Naive thymus-derived CD4-positive, alpha-beta T cell (primary cell): ENCODE results near the gene QRFP. TPM values are rescaled to one million over a fixed set of nuclear protein-coding genes. Genes with fewer than 3 reads are reported as not detected.

Source experiments
- ATAC-seq: fragments of 150-1000 bp; cut with Tn5 transposase; 2 replicates; pipeline ENCODE4 v1.10.0; 2021; ENCODE audit warnings: mild to moderate bottlenecking, moderate library complexity
- CTCF ChIA-PET: fragments of 350-600 bp; sonication (Branson Sonifier 250); formaldehyde crosslinking; loops from one replicate; lab custom pipeline; 2021; ENCODE audit warnings: antibody characterized with exemption; lab: Charles Lee
- POLR2A ChIA-PET: fragments of 350-600 bp; sonication (Branson Sonifier 250); formaldehyde crosslinking; loops from one replicate; lab custom pipeline; 2021; ENCODE audit warnings: antibody characterized with exemption, inconsistent platforms; lab: Charles Lee
- DNase-seq, 9 donors: peaks; one replicate each; pipeline versions ENCODE4 v3.0.0 to v3.0.0-alpha.2; 2020 to 2022; ENCODE audit warnings: mixed read lengths in 1 of 9
- H3K27ac ChIP-seq: one replicate; pipeline ENCODE4 v1.7.0; 2013; ENCODE audit warnings: mild to moderate bottlenecking, low read depth, low read length, moderate library complexity
- H3K27me3 ChIP-seq, 2 donors: one replicate each; pipeline ENCODE4 v1.7.0; 2013; ENCODE audit warnings: low read length in 2 of 2, mild to moderate bottlenecking in 2 of 2, moderate library complexity in 2 of 2; ENCODE audit not compliant: control insufficient read depth in 2 of 2, insufficient read depth in 2 of 2
- H3K36me3 ChIP-seq, 3 experiments: 1 replicate in 2 of 3; 2 replicates in 1 of 3; pipeline ENCODE4 v1.7.0; 2013; ENCODE audit warnings: low read length in 3 of 3, mild to moderate bottlenecking in 3 of 3, moderate library complexity in 1 of 3; ENCODE audit not compliant: insufficient read depth in 3 of 3, control insufficient read depth in 2 of 3
- H3K4me1 ChIP-seq, 2 donors: one replicate each; pipeline ENCODE4 v1.7.0; 2013; ENCODE audit warnings: low read length in 2 of 2, mild to moderate bottlenecking in 2 of 2, moderate library complexity in 1 of 2; ENCODE audit not compliant: control insufficient read depth in 2 of 2, insufficient read depth in 2 of 2
- H3K4me3 ChIP-seq: 2 replicates; pipeline ENCODE4 v1.7.0; 2013; ENCODE audit warnings: mild to moderate bottlenecking, low read length
- H3K9me3 ChIP-seq, 3 experiments: 1 replicate in 2 of 3; 2 replicates in 1 of 3; pipeline ENCODE4 v1.7.0; 2013; ENCODE audit warnings: low read length in 3 of 3; ENCODE audit not compliant: control insufficient read depth in 2 of 3
- H3K27ac Mint-ChIP-seq, 9 donors: one replicate each; pipeline ENCODE4 v1.8.0; 2020 to 2022; ENCODE audit warnings: mixed read lengths in 9 of 9, mild to moderate bottlenecking in 8 of 9, moderate library complexity in 5 of 9, inconsistent platforms in 2 of 9
- H3K27me3 Mint-ChIP-seq, 5 donors: one replicate each; pipeline ENCODE4 v1.8.0; 2021 to 2022; ENCODE audit warnings: mixed read lengths in 5 of 5, mild to moderate bottlenecking in 1 of 5
- H3K36me3 Mint-ChIP-seq, 5 donors: one replicate each; pipeline ENCODE4 v1.8.0; 2020 to 2022; ENCODE audit warnings: mixed read lengths in 5 of 5, mild to moderate bottlenecking in 3 of 5, inconsistent platforms in 1 of 5
- H3K4me1 Mint-ChIP-seq, 7 donors: one replicate each; pipeline ENCODE4 v1.8.0; 2020 to 2022; ENCODE audit warnings: mixed read lengths in 7 of 7, mild to moderate bottlenecking in 3 of 7, inconsistent platforms in 1 of 7
- H3K4me3 Mint-ChIP-seq, 10 donors: one replicate each; pipeline ENCODE4 v1.8.0; 2020 to 2022; ENCODE audit warnings: mild to moderate bottlenecking in 10 of 10, mixed read lengths in 10 of 10, moderate library complexity in 6 of 10, inconsistent platforms in 2 of 10
- H3K9me3 Mint-ChIP-seq, 11 donors: one replicate each; pipeline ENCODE4 v1.8.0; 2020 to 2022; ENCODE audit warnings: mixed read lengths in 11 of 11, mild to moderate bottlenecking in 4 of 11, inconsistent platforms in 1 of 11, moderate library complexity in 1 of 11
- intact Hi-C, 2 donors: fragments of 100-400 bp; cut with micrococcal nuclease; formaldehyde crosslinking; loops; one replicate each; pipeline ENCODE4 v1.15.1; 2023
- polyA plus RNA-seq, 2 donors: library from polyadenylated mRNA; unstranded; fragments of 300-500 nt; fragmentation: Illumina TruSeq; gene quantifications; one replicate each; pipeline ENCODE4 v1.2.3, GENCODE V29; 2021
- total RNA-seq, 6 experiments: library from RNA in 5 of 6; stranded (reverse) in 5 of 6; gene quantifications; 1 replicate in 5 of 6; 2 replicates in 1 of 6; pipeline ENCODE4 v1.2.3 and lab custom pipeline; 2021 to 2026

The QRFP gene
- total and polyA plus RNA-seq, 7 experiments from 2014 or later = not detected

- no peaks in the 10 kb centered on the region for H3K9me3 ChIP-seq
- no peak for ATAC-seq
- intact Hi-C loops = no loop called here
- no peak overlapping the region for H3K27ac Mint-ChIP-seq
- H3K27me3 ChIP-seq = no peaks in the 10 kb centered on the region
- no peak overlapping the region for H3K4me3 Mint-ChIP-seq
- no peaks in the 10 kb centered on the region for H3K9me3 Mint-ChIP-seq
- DNase-seq = no peak
- no peaks in the 10 kb centered on the region for H3K36me3 ChIP-seq
- no peaks in the 10 kb centered on the region for H3K4me1 ChIP-seq
- no peaks in the 10 kb centered on the region for H3K4me1 Mint-ChIP-seq
- CTCF ChIA-PET = no interaction called here
- no peak overlapping the region for H3K27ac ChIP-seq
- POLR2A ChIA-PET = no interaction called here
- H3K36me3 Mint-ChIP-seq = no peaks in the 10 kb centered on the region
- H3K4me3 ChIP-seq = no peak overlapping the region
- peaks cover 0 to 21% (median 0%) of the 10 kb centered on the region in 5 donors for H3K27me3 Mint-ChIP-seq
Measured at GRCh38 chr9:130919559-130920145, 23.0 kb upstream of the QRFP start.

GRCh38 chr9:130918826-130919558 lies 22.4 kb upstream of the QRFP start:
- no peak overlapping the region for H3K27ac ChIP-seq
- CTCF ChIA-PET = no interaction called here
- Mint-ChIP-seq H3K4me1 (no peaks in the 10 kb centered on the region), H3K27me3 (peaks cover 0 to 21% (median 0%) of the 10 kb centered on the region in 5 donors), H3K9me3 (no peaks in the 10 kb centered on the region), H3K36me3 (no peaks in the 10 kb centered on the region), H3K27ac (no peak overlapping the region), H3K4me3 (no peak overlapping the region)
- POLR2A ChIA-PET = no interaction called here
- DNase-seq (no peak), ATAC-seq (no peak)
- H3K27me3 ChIP-seq = no peaks in the 10 kb centered on the region
- no peaks in the 10 kb centered on the region for H3K4me1 ChIP-seq
- intact Hi-C loops = no loop called here
- H3K36me3 ChIP-seq = no peaks in the 10 kb centered on the region
- no peak overlapping the region for H3K4me3 ChIP-seq
- no peaks in the 10 kb centered on the region for H3K9me3 ChIP-seq

GRCh38 chr9:130918101-130918825 lies 21.7 kb upstream of the QRFP start:
- H3K36me3 ChIP-seq = no peaks in the 10 kb centered on the region
- H3K4me3 ChIP-seq = no peak overlapping the region
- intact Hi-C loops = no loop called here
- Mint-ChIP-seq H3K9me3 (no peaks in the 10 kb centered on the region), H3K4me3 (no peak overlapping the region), H3K27me3 (peaks cover 0 to 20% (median 0%) of the 10 kb centered on the region in 5 donors), H3K4me1 (no peaks in the 10 kb centered on the region), H3K27ac (no peak overlapping the region), H3K36me3 (no peaks in the 10 kb centered on the region)
- no peaks in the 10 kb centered on the region for H3K4me1 ChIP-seq
- H3K9me3 ChIP-seq = no peaks in the 10 kb centered on the region
- H3K27ac ChIP-seq = no peak overlapping the region
- H3K27me3 ChIP-seq = no peaks in the 10 kb centered on the region
- no peak for DNase-seq
- POLR2A ChIA-PET = no interaction called here
- CTCF ChIA-PET = no interaction called here
- no peak for ATAC-seq

- DNase-seq (no peak), ATAC-seq (no peak)
- Mint-ChIP-seq H3K27me3 (peaks cover 0 to 11% (median 0%) of the 10 kb centered on the region in 5 donors), H3K27ac (no peak overlapping the region), H3K4me1 (no peaks in the 10 kb centered on the region), H3K9me3 (no peaks in the 10 kb centered on the region), H3K4me3 (no peak overlapping the region), H3K36me3 (no peaks in the 10 kb centered on the region)
- H3K27me3 ChIP-seq = no peaks in the 10 kb centered on the region
- H3K4me1 ChIP-seq = no peaks in the 10 kb centered on the region
- no peaks in the 10 kb centered on the region for H3K9me3 ChIP-seq
- no peaks in the 10 kb centered on the region for H3K36me3 ChIP-seq
- H3K4me3 ChIP-seq = no peak overlapping the region
- ChIA-PET CTCF (no interaction called here), POLR2A (no interaction called here)
- intact Hi-C loops = no loop called here
- H3K27ac ChIP-seq = no peak overlapping the region
Measured at GRCh38 chr9:130917168-130917960, 20.8 kb upstream of the QRFP start.

- Histone ChIP-seq H3K4me3 (no peak overlapping the region), H3K9me3 (no peaks in the 10 kb centered on the region), H3K27me3 (no peaks in the 10 kb centered on the region), H3K27ac (no peak overlapping the region), H3K4me1 (no peaks in the 10 kb centered on the region), H3K36me3 (no peaks in the 10 kb centered on the region)
- intact Hi-C loops = no loop called here
- ChIA-PET POLR2A (no interaction called here), CTCF (no interaction called here)
- no peak for DNase-seq
- no peak for ATAC-seq
- Mint-ChIP-seq H3K36me3 (no peaks in the 10 kb centered on the region), H3K4me3 (no peak overlapping the region), H3K9me3 (no peaks in the 10 kb centered on the region), H3K27me3 (peaks cover 0 to 6% (median 0%) of the 10 kb centered on the region in 5 donors), H3K27ac (no peak overlapping the region), H3K4me1 (peaks cover 0 to 4% (median 0%) of the 10 kb centered on the region in 7 donors)
Measured at GRCh38 chr9:130915096-130915447, 18.5 kb upstream of the QRFP start.

GRCh38 chr9:130914417-130915095 lies 17.9 kb upstream of the QRFP start:
- DNase-seq (no peak), ATAC-seq (no peak)
- no peaks in the 10 kb centered on the region for H3K9me3 Mint-ChIP-seq
- no peaks in the 10 kb centered on the region for H3K27me3 ChIP-seq
- H3K27ac ChIP-seq = no peak overlapping the region
- intact Hi-C loops = no loop called here
- ChIA-PET CTCF (no interaction called here), POLR2A (no interaction called here)
- no peak overlapping the region for H3K4me3 Mint-ChIP-seq
- peaks cover 0 to 6% (median 0%) of the 10 kb centered on the region in 5 donors for H3K27me3 Mint-ChIP-seq
- H3K4me1 ChIP-seq = no peaks in the 10 kb centered on the region
- no peaks in the 10 kb centered on the region for H3K9me3 ChIP-seq
- H3K27ac Mint-ChIP-seq = no peak overlapping the region
- no peaks in the 10 kb centered on the region for H3K36me3 Mint-ChIP-seq
- peaks cover 0 to 4% (median 0%) of the 10 kb centered on the region in 7 donors for H3K4me1 Mint-ChIP-seq
- H3K4me3 ChIP-seq = no peak overlapping the region
- H3K36me3 ChIP-seq = no peaks in the 10 kb centered on the region
